HFFc6 (cell line): Measurements from ENCODE around the gene ZSCAN30. TPM values are rescaled to one million over a fixed set of nuclear protein-coding genes. Genes with fewer than 3 reads are reported as not detected.

Experiments used
- DNase-seq: peaks from one replicate; pipeline ENCODE4 v3.0.0-alpha.2; 2018
- H3K27ac Mint-ChIP-seq: 2 replicates; pipeline ENCODE4 v1.8.0; 2020; ENCODE audit warnings: mild to moderate bottlenecking, mixed read lengths
- H3K27me3 Mint-ChIP-seq: 2 replicates; pipeline ENCODE4 v1.8.0; 2021; ENCODE audit warnings: mild to moderate bottlenecking, moderate library complexity, mixed read lengths; ENCODE audit not compliant: insufficient read depth
- H3K36me3 Mint-ChIP-seq: 2 replicates; pipeline ENCODE4 v1.8.0; 2021; ENCODE audit warnings: low read depth, mixed read lengths
- H3K4me1 Mint-ChIP-seq: 2 replicates; pipeline ENCODE4 v1.8.0; 2020; ENCODE audit warnings: low read depth, mixed read lengths
- H3K4me3 Mint-ChIP-seq: 2 replicates; pipeline ENCODE4 v1.8.0; 2020; ENCODE audit warnings: mild to moderate bottlenecking, moderate library complexity, mixed read lengths
- H3K9me3 Mint-ChIP-seq: 2 replicates; pipeline ENCODE4 v1.8.0; 2020; ENCODE audit warnings: mild to moderate bottlenecking, mixed read lengths
- total RNA-seq, 6 experiments: library from RNA; stranded (reverse); fragmentation: NEBNext Ultra II Directional; extraction: Animal tissue kit (Norgen Biotek cat#: 25700); gene quantifications; 2 replicates in 1 of 6; 3 replicates in 5 of 6; pipeline ENCODE4 v1.2.3, GENCODE V29; 2021
- TF ChIP-seq, protein P1 (sequence below): fragments of 200-600 bp; sonication (generic); IDR thresholded peaks from 2 replicates; pipeline ENCODE4 v1.5.0; 2021; ENCODE audit warnings: antibody characterized with exemption, mild to moderate bottlenecking

ZSCAN30 gene
- total RNA-seq, 6 experiments from 2014 or later, result 10.9 to 16.1 (median 14.7) TPM

GRCh38 chr18:35291166-35291565 lies 1.1 kb upstream of the ZSCAN30 start:
- Mint-ChIP-seq H3K27me3 (peaks cover 6% of the 10 kb centered on the region; the same call in 1 of the 2 replicates), H3K27ac (peak overlapping the region; percentile 95), H3K36me3 (peaks cover 81% of the 10 kb centered on the region), H3K9me3 (peaks cover 48% of the 10 kb centered on the region), H3K4me3 (peak overlapping the region; percentile 100), H3K4me1 (peaks cover 30% of the 10 kb centered on the region)
- no peak for DNase-seq
- TF ChIP-seq, protein P1, sequence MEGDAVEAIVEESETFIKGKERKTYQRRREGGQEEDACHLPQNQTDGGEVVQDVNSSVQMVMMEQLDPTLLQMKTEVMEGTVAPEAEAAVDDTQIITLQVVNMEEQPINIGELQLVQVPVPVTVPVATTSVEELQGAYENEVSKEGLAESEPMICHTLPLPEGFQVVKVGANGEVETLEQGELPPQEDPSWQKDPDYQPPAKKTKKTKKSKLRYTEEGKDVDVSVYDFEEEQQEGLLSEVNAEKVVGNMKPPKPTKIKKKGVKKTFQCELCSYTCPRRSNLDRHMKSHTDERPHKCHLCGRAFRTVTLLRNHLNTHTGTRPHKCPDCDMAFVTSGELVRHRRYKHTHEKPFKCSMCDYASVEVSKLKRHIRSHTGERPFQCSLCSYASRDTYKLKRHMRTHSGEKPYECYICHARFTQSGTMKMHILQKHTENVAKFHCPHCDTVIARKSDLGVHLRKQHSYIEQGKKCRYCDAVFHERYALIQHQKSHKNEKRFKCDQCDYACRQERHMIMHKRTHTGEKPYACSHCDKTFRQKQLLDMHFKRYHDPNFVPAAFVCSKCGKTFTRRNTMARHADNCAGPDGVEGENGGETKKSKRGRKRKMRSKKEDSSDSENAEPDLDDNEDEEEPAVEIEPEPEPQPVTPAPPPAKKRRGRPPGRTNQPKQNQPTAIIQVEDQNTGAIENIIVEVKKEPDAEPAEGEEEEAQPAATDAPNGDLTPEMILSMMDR, result no peak

DNA sequence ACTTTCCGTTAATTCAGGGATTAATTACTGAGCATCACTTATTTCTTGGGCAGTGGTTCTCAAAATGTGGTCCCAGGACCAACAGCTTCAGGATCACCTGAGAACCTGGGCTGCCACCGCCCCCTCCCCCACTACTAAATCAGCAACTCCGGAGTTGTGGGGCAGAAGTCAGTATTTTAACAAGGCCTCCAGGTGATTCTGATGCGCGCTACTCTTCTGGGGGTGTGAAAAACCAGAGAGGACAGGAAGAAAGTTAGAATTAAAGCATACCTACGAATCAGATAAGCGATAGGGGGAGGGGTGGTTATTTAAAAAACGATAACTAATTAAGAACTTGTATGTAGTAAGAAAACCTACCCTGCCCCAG lies 319 bp downstream of the ZSCAN30 start:
- TF ChIP-seq, protein P1, result no peak
- no peak for DNase-seq
- peaks cover 80% of the 10 kb centered on the region for H3K36me3 Mint-ChIP-seq
- H3K27me3 Mint-ChIP-seq, result peaks cover 3% of the 10 kb centered on the region; the same call in 1 of the 2 replicates
- H3K9me3 Mint-ChIP-seq, result peaks cover 41% of the 10 kb centered on the region
- peaks cover 30% of the 10 kb centered on the region for H3K4me1 Mint-ChIP-seq
- H3K27ac Mint-ChIP-seq, result peak overlapping the region; percentile 95
- peak overlapping the region; percentile 100 for H3K4me3 Mint-ChIP-seq

- peaks cover 37% of the 10 kb centered on the region for H3K9me3 Mint-ChIP-seq
- H3K36me3 Mint-ChIP-seq, result peaks cover 76% of the 10 kb centered on the region
- H3K4me3 Mint-ChIP-seq, result peak overlapping the region; percentile 100
- H3K4me1 Mint-ChIP-seq, result peaks cover 30% of the 10 kb centered on the region
- H3K27ac Mint-ChIP-seq, result peak overlapping the region; percentile 95
- peak; percentile 16 for DNase-seq
- TF ChIP-seq, protein P1, result no peak
- H3K27me3 Mint-ChIP-seq, result peaks cover 3% of the 10 kb centered on the region; the same call in 1 of the 2 replicates
Measured at GRCh38 chr18:35289293-35289692, 736 bp downstream of the ZSCAN30 start.

DNA sequence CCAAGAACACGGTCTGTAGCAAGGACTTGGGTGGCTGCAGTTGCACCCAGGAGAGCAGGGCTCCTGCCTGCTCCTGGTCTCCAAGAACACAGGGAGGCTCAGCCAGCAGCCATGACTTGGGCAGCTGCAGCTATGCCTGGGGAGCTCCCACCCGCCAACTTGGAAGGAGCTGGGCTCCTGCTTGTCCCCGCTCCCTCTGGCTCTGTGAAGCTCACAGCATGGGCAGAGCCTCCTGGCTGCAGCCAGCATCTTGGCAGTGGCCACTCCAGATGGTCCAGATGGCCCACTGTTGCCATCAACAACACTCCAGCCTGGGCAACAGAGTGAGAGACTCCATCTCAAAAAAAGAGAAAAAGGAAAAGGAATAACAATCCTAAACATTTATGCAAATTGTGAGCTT lies 5.2 kb downstream of the ZSCAN30 start:
- Mint-ChIP-seq H3K9me3 (peaks cover 58% of the 10 kb centered on the region), H3K27ac (no peak overlapping the region), H3K4me1 (peaks cover 31% of the 10 kb centered on the region), H3K4me3 (no peak overlapping the region), H3K36me3 (peaks cover 73% of the 10 kb centered on the region), H3K27me3 (no peaks in the 10 kb centered on the region; the same call in 1 of the 2 replicates)
- TF ChIP-seq, protein P1, result no peak
- DNase-seq, result no peak

- Mint-ChIP-seq H3K4me1 (peaks cover 26% of the 10 kb centered on the region), H3K9me3 (peaks cover 61% of the 10 kb centered on the region), H3K4me3 (no peak overlapping the region), H3K27ac (no peak overlapping the region), H3K27me3 (no peaks in the 10 kb centered on the region; the same call in 1 of the 2 replicates), H3K36me3 (peaks cover 75% of the 10 kb centered on the region)
- no peak for DNase-seq
- TF ChIP-seq, protein P1, result no peak
Measured at GRCh38 chr18:35283923-35284794, 5.9 kb downstream of the ZSCAN30 start.
